Measurements from ENCODE around the gene CHST8.

DNA sequence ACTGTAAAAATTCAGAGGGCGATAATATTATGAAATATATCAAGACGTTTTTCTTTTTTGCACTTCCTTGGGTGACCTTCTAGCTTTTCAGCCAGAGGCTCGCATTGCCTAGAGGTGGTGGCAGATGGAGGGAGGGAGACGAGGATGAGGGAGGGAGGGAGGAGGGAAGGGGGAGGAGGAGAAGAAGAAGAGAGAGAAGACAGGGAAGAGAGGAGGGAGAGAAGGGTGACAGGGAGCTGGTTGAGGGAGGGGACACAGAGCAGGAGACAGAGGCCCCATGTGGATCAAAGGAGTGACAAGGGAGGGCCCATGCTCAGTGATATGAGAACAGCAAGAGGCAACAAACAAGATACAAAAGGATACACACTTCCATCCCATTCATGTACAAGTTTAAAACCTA, 166.9 kb downstream of the CHST8 start:
- TF ChIP-seq CTBP1 (IDR thresholded peaks at IDR 0.05; ENCODE audit: borderline replicate concordance), result no peak
- TF ChIP-seq BHLHE40 (IDR thresholded peaks at IDR 0.05; ENCODE audit: borderline replicate concordance), result no peak
- TF ChIP-seq ELF4 (IDR thresholded peaks at IDR 0.05), result no peak
- no peak for TF ChIP-seq FOXM1 (IDR thresholded peaks at IDR 0.05; ENCODE audit: borderline replicate concordance)
- TF ChIP-seq SP1 (IDR thresholded peaks at IDR 0.05), result no peak
- TF ChIP-seq ZNF384 (IDR thresholded peaks at IDR 0.05), result no peak
- TF ChIP-seq L3MBTL2 (conservative IDR thresholded peaks at IDR 0.05), result no peak
- no peak for TF ChIP-seq LEF1 (IDR thresholded peaks at IDR 0.05; ENCODE audit: borderline replicate concordance)
- TF ChIP-seq TARDBP (IDR thresholded peaks at IDR 0.05), result no peak
- no peak for TF ChIP-seq ARNT (IDR thresholded peaks at IDR 0.05)
- TF ChIP-seq, protein P1, sequence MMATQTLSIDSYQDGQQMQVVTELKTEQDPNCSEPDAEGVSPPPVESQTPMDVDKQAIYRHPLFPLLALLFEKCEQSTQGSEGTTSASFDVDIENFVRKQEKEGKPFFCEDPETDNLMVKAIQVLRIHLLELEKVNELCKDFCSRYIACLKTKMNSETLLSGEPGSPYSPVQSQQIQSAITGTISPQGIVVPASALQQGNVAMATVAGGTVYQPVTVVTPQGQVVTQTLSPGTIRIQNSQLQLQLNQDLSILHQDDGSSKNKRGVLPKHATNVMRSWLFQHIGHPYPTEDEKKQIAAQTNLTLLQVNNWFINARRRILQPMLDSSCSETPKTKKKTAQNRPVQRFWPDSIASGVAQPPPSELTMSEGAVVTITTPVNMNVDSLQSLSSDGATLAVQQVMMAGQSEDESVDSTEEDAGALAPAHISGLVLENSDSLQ (IDR thresholded peaks at IDR 0.05), result no peak
- no peak for TF ChIP-seq NFRKB (IDR thresholded peaks at IDR 0.05)
